GM12801 (cell line): ENCODE results near the gene RHBDF2.

Source experiments
- TF ChIP-seq, protein P1 (sequence below): IDR thresholded peaks from one replicate; pipeline ENCODE4 v1.5.1; 2011; ENCODE audit warnings: control low read depth; ENCODE audit not compliant: insufficient read length; ENCODE audit errors: extremely low read depth

RHBDF2 gene

DNA sequence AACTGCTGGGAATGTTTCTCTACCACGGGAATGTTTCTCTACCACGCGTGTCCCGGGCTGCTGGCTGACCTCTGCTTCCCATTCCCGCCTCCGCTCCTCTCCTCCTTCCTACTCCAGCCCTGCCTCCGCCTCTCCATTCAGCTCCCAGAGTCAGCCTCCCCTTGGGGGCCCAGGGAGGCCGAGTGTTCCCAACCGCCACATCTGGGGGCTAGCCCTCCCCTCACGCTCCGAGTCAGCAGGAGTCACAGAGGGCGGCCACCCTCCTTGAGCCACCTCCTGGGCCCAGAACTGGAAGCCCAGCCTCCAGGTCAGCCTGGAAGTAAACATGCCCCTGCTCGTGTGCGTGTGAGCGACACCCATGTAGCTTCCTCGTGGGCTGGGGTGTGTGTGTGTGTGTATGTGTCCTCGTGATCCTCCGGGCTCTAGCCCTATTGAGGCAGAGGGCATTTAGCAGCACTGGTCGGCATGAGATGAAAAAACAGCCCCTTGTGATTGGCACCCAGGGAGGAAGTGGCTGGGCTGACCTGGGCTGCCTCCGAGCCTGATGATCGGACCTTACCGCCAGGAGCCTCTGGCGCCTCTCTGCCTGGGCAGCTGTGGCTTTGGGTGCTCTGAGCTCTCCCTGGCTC, 29.0 kb upstream of the RHBDF2 start:
- TF ChIP-seq, protein P1, sequence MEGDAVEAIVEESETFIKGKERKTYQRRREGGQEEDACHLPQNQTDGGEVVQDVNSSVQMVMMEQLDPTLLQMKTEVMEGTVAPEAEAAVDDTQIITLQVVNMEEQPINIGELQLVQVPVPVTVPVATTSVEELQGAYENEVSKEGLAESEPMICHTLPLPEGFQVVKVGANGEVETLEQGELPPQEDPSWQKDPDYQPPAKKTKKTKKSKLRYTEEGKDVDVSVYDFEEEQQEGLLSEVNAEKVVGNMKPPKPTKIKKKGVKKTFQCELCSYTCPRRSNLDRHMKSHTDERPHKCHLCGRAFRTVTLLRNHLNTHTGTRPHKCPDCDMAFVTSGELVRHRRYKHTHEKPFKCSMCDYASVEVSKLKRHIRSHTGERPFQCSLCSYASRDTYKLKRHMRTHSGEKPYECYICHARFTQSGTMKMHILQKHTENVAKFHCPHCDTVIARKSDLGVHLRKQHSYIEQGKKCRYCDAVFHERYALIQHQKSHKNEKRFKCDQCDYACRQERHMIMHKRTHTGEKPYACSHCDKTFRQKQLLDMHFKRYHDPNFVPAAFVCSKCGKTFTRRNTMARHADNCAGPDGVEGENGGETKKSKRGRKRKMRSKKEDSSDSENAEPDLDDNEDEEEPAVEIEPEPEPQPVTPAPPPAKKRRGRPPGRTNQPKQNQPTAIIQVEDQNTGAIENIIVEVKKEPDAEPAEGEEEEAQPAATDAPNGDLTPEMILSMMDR, result no peak

- TF ChIP-seq, protein P1, result no peak
Measured at GRCh38 chr17:76529224-76530094, 28.2 kb upstream of the RHBDF2 start.

GRCh38 chr17:76528528-76529223, 27.5 kb upstream of the RHBDF2 start:
- TF ChIP-seq, protein P1, result no peak

GRCh38 chr17:76528156-76528527, 26.9 kb upstream of the RHBDF2 start:
- TF ChIP-seq, protein P1, result no peak

DNA sequence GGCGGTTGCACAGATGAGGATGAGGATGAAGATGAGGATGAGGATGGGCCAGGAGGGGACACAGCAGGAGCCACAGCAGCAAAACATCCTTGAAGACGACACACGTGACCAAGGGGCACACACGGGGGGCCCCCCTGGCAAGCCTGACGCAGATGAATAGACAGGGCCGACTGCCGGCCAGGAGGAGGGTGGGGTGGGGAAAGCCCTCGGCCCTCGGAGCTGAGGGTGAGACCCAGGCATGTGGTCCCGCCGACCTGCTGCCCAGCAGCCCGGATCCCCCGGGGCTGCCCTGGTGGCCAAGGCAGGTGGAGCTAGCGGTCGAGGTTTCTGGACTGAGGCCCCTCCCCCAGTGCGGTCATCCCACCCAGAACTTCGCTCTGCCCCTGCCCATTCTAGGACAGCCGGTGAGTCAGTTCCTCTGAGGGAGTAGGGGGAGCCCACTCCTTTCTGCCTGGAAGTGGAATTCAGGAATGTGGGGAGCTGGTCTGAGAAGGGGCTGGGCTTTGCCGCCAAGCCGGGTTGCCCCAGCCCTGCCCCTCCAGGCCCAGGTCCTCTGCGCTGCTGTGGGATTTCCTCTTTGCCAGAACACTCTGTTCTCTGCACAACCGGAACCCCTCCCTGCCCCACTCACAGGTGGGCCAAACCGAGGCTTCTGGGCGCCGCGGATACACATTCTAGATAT, 26.3 kb upstream of the RHBDF2 start:
- TF ChIP-seq, protein P1, result no peak

DNA sequence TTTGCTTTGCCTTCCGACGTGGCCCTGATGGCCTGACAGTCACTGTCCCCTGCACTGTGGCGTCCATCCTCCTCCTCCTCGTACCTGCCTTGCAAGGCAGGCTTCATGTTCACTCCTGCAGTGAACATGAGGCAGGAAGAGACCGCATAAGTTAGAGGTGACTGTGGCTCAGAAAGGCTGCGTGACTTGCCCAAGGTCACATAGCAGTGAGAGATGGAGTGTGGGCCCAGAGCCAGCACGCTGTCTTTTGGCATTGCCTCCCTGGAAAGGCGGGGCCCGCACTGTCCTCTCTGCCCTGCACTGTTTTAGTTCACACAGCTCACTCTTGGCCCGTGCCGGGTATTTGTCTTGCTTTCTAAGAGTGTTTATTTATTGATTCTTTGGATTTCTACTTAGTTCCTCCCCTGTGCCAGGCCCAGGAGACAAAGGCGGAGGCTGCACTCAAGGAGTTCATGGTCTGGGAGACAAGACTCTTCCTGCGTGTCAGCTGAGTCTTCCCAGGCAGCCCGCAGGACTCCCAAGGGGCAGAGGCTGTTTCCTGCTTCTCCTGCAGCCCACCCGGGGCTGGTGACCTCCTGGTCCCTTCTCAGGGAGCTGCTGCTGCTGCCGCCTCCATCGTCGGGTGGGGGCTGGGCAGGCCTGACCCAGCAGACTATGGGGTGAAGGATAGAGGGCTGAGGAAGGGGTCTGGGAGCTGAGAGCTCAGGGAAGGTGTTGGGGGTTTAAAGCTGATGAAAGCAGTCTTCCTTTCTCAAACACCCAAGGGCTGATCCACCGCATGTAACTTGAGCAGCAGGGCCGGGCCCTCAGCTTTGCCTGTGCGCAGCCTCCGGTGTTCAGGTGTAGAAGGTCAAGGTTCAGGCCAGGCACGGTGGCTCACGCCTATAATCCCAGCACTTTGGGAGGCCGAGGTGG, 23.6 kb upstream of the RHBDF2 start:
- TF ChIP-seq, protein P1, result no peak
